Skeletal muscle tissue (tissue), 4 donors: ENCODE data around the gene ANGPTL4. TPM values are rescaled to one million over a fixed set of nuclear protein-coding genes. Genes with fewer than 3 reads are reported as not detected.
A peak's percentile ranks its signal among the peaks of the same experiment; 100 is the strongest.
"Not testable (repeated sequence)": the region's sequence is repeated elsewhere in the genome, so short reads cannot be mapped to it uniquely, and the experiment has no call there.

ENCODE experiments used
- H3K27ac ChIP-seq: one replicate; pipeline ENCODE4 v1.7.0; 2013; ENCODE audit warnings: mild to moderate bottlenecking, low read depth, low read length, inconsistent platforms
- H3K27me3 ChIP-seq, 3 donors: one replicate each; pipeline ENCODE4 v1.7.0; 2013; ENCODE audit warnings: low read length in 3 of 3; ENCODE audit not compliant: control insufficient read depth in 3 of 3, insufficient read depth in 3 of 3
- H3K36me3 ChIP-seq, 3 donors: one replicate each; pipeline ENCODE4 v1.7.0; 2013; ENCODE audit warnings: low read length in 3 of 3; ENCODE audit not compliant: control insufficient read depth in 3 of 3, insufficient read depth in 3 of 3
- H3K4me1 ChIP-seq, 3 donors: one replicate each; pipeline ENCODE4 v1.7.0; 2013; ENCODE audit warnings: low read length in 3 of 3, mild to moderate bottlenecking in 3 of 3; ENCODE audit not compliant: control insufficient read depth in 3 of 3, insufficient read depth in 3 of 3
- H3K4me3 ChIP-seq, 3 donors: one replicate each; pipeline ENCODE4 v1.7.0; 2013; ENCODE audit warnings: low read length in 3 of 3
- H3K9ac ChIP-seq, 3 donors: one replicate each; pipeline ENCODE4 v1.7.0; 2013; ENCODE audit warnings: low read length in 3 of 3, mild to moderate bottlenecking in 3 of 3, moderate library complexity in 2 of 3, low read depth in 1 of 3
- H3K9me3 ChIP-seq, 3 donors: one replicate each; pipeline ENCODE4 v1.7.0; 2013; ENCODE audit warnings: low read length in 3 of 3; ENCODE audit not compliant: control insufficient read depth in 3 of 3
- total RNA-seq: library from RNA; depleted of rRNA; stranded (reverse); fragments of >200 nt; gene quantifications from one replicate; pipeline ENCODE4 v1.2.3, GENCODE V29; 2014
- donor health status: Osteomylitis.

ANGPTL4 gene
- total RNA-seq, 1 donor from 2014 or later, result 1.0 TPM

- Histone ChIP-seq H3K4me3 (peak overlapping the region; percentile 32 to 52 (median 50)), H3K9me3 (no peaks in the 10 kb centered on the region), H3K4me1 (peaks cover 28 to 39% (median 32%) of the 10 kb centered on the region in 3 donors), H3K36me3 (peaks cover 0 to 6% (median 0%) of the 10 kb centered on the region in 3 donors), H3K27ac (peak overlapping the region; percentile 91), H3K27me3 (peaks cover 0 to 4% (median 0%) of the 10 kb centered on the region in 3 donors), H3K9ac (peak overlapping the region; percentile 51 to 81 (median 66))
Measured at GRCh38 chr19:8361921-8362793, 1.8 kb upstream of the ANGPTL4 start.

GRCh38 chr19:8366121-8366581 is 2.2 kb downstream of the ANGPTL4 start:
- Histone ChIP-seq H3K27me3 (peaks cover 0 to 4% (median 0%) of the 10 kb centered on the region in 3 donors), H3K27ac (no peak overlapping the region), H3K4me1 (peaks cover 39 to 68% (median 44%) of the 10 kb centered on the region in 3 donors), H3K36me3 (peaks cover 2 to 20% (median 2%) of the 10 kb centered on the region in 3 donors), H3K9ac (no peak overlapping the region), H3K4me3 (peak overlapping the region in 2 of 3 donors; percentile 32 to 48), H3K9me3 (no peaks in the 10 kb centered on the region)

- H3K9me3 ChIP-seq, result no peaks in the 10 kb centered on the region
- H3K9ac ChIP-seq, result peak overlapping the region in 1 of 3 donors; percentile 3
- peaks cover 35 to 67% (median 40%) of the 10 kb centered on the region in 3 donors for H3K4me1 ChIP-seq
- H3K27me3 ChIP-seq, result peaks cover 0 to 4% (median 0%) of the 10 kb centered on the region in 3 donors
- H3K36me3 ChIP-seq, result peaks cover 4 to 24% (median 5%) of the 10 kb centered on the region in 3 donors
- peak overlapping the region; percentile 46 for H3K27ac ChIP-seq
- peak overlapping the region; percentile 57 to 66 (median 63) for H3K4me3 ChIP-seq
Measured at GRCh38 chr19:8366961-8367326, 3.0 kb downstream of the ANGPTL4 start.

- Histone ChIP-seq H3K4me3 (peak overlapping the region; percentile 57 to 66 (median 63)), H3K9me3 (no peaks in the 10 kb centered on the region), H3K4me1 (peaks cover 29 to 62% (median 35%) of the 10 kb centered on the region in 3 donors), H3K9ac (peak overlapping the region in 1 of 3 donors; percentile 3), H3K27me3 (peaks cover 0 to 4% (median 0%) of the 10 kb centered on the region in 3 donors), H3K36me3 (peaks cover 4 to 25% (median 5%) of the 10 kb centered on the region in 3 donors), H3K27ac (peak overlapping the region; percentile 46)
Measured at GRCh38 chr19:8367327-8368001, 3.5 kb downstream of the ANGPTL4 start.

- Histone ChIP-seq H3K27me3 (no peaks in the 10 kb centered on the region), H3K9ac (no peak overlapping the region), H3K9me3 (no peaks in the 10 kb centered on the region), H3K4me3 (no peak overlapping the region), H3K36me3 (peaks cover 11 to 36% (median 13%) of the 10 kb centered on the region in 3 donors), H3K4me1 (peaks cover 21 to 44% (median 22%) of the 10 kb centered on the region in 3 donors), H3K27ac (peak overlapping the region; percentile 7)
Measured at GRCh38 chr19:8370176-8371010, 6.4 kb downstream of the ANGPTL4 start.

GRCh38 chr19:8371011-8371804 is 7.3 kb downstream of the ANGPTL4 start:
- peaks cover 11 to 32% (median 13%) of the 10 kb centered on the region in 3 donors for H3K36me3 ChIP-seq
- no peaks in the 10 kb centered on the region for H3K27me3 ChIP-seq
- H3K27ac ChIP-seq, result peak overlapping the region; percentile 7
- peaks cover 14 to 40% (median 19%) of the 10 kb centered on the region in 3 donors for H3K4me1 ChIP-seq
- H3K9me3 ChIP-seq, result no peaks in the 10 kb centered on the region
- no peak overlapping the region for H3K4me3 ChIP-seq
- no peak overlapping the region for H3K9ac ChIP-seq

- Histone ChIP-seq H3K9ac (no peak overlapping the region), H3K36me3 (peaks cover 11 to 25% (median 13%) of the 10 kb centered on the region in 3 donors), H3K4me3 (no peak overlapping the region), H3K4me1 (peaks cover 0 to 12% (median 3%) of the 10 kb centered on the region in 3 donors), H3K9me3 (no peaks in the 10 kb centered on the region), H3K27me3 (no peaks in the 10 kb centered on the region), H3K27ac (no peak overlapping the region)
Measured at GRCh38 chr19:8373867-8374813, 10.2 kb downstream of the ANGPTL4 start.

GRCh38 chr19:8375766-8376165 is 11.8 kb downstream of the ANGPTL4 start:
- H3K4me3 ChIP-seq, H3K9ac ChIP-seq, H3K9me3 ChIP-seq, H3K27ac ChIP-seq, H3K4me1 ChIP-seq, H3K27me3 ChIP-seq: not testable (repeated sequence)
- peaks cover 11 to 20% (median 13%) of the 10 kb centered on the region in 3 donors for H3K36me3 ChIP-seq
